H1 (cell line): ENCODE measurements around the gene KCNB1. TPM values are rescaled to one million over a fixed set of nuclear protein-coding genes. Genes with fewer than 3 reads are reported as not detected.

Experiments used
- ATF2 ChIP-seq: IDR thresholded peaks from 2 replicates; pipeline ENCODE4 v1.6.1; 2012; ENCODE audit warnings: low read length, inconsistent platforms
- CBX8 ChIP-seq: fragments of 300-800, 300-1000 bp; sonication (generic); IDR thresholded peaks from 2 replicates; pipeline ENCODE4 v1.7.1; 2016; ENCODE audit warnings: low read depth, low read length, borderline replicate concordance
- CHD2 ChIP-seq: IDR thresholded peaks from 2 replicates; pipeline ENCODE4 v1.6.1; 2012; ENCODE audit warnings: low read length, improper control_type of control experiment
- CTBP2 ChIP-seq: IDR thresholded peaks from 2 replicates; pipeline ENCODE4 v1.7.0; 2011; ENCODE audit warnings: borderline replicate concordance, mild to moderate bottlenecking, moderate library complexity, mixed read lengths, low read length; ENCODE audit not compliant: insufficient read depth, insufficient read length
- FOSL1 ChIP-seq: IDR thresholded peaks from 2 replicates; pipeline ENCODE4 v1.6.1; 2011; ENCODE audit warnings: mild to moderate bottlenecking, low read depth, low read length, moderate library complexity; ENCODE audit not compliant: insufficient read depth
- HDAC6 ChIP-seq: IDR thresholded peaks from one replicate; pipeline ENCODE4 v1.7.1; 2012; ENCODE audit warnings: low read depth, mild to moderate bottlenecking, inconsistent platforms, low read length, moderate library complexity
- POLR2A ChIP-seq, 2 experiments: IDR thresholded peaks; 1 replicate in 1 of 2; 2 replicates in 1 of 2; pipeline ENCODE4 v1.6.1; 2011; ENCODE audit warnings: low read depth in 2 of 2, low read length in 2 of 2, mild to moderate bottlenecking in 2 of 2; ENCODE audit errors: control extremely low read depth in 1 of 2
- POLR2AphosphoS5 ChIP-seq: IDR thresholded peaks from 2 replicates; pipeline ENCODE4 v1.6.1; 2011; ENCODE audit warnings: low read depth, low read length
- RNF2 ChIP-seq: fragments of 200-900, 300-1000 bp; sonication (generic); IDR thresholded peaks from 2 replicates; pipeline ENCODE4 v1.7.1; 2016; ENCODE audit warnings: borderline replicate concordance, low read depth, mild to moderate bottlenecking, antibody characterized with exemption, low read length; ENCODE audit not compliant: poor library complexity, severe bottlenecking; ENCODE audit errors: missing control alignments
- SP1 ChIP-seq: IDR thresholded peaks from 2 replicates; pipeline ENCODE4 v1.6.1; 2011; ENCODE audit warnings: low read depth, low read length
- SP4 ChIP-seq: IDR thresholded peaks from 2 replicates; pipeline ENCODE4 v1.6.1; 2012; ENCODE audit warnings: low read length, inconsistent platforms
- SUZ12 ChIP-seq: fragments of 200-600 bp; sonication (generic); IDR thresholded peaks from 2 replicates; pipeline ENCODE4 v1.6.1; 2012; ENCODE audit warnings: mild to moderate bottlenecking, inconsistent platforms, low read length, moderate library complexity, mixed read lengths
- TAF7 ChIP-seq: optimal IDR thresholded peaks from 2 replicates; pipeline ENCODE3; 2011; ENCODE audit warnings: low read depth, mild to moderate bottlenecking, inconsistent platforms, low read length, moderate library complexity, borderline replicate concordance
- TBP ChIP-seq: IDR thresholded peaks from 2 replicates; pipeline ENCODE4 v1.6.1; 2011; ENCODE audit warnings: low read depth, low read length, improper control_type of control experiment
- YY1 ChIP-seq: IDR thresholded peaks from 2 replicates; pipeline ENCODE4 v1.6.1; 2011; ENCODE audit warnings: low read depth, mild to moderate bottlenecking, low read length
- polyA plus RNA-seq, 7 experiments: library from polyadenylated mRNA; depleted of rRNA in 3 of 7; stranded (reverse) in 5 of 7; unstranded in 2 of 7; fragments of >200 nt in 5 of 7; fragments of 200-250 nt in 2 of 7; gene quantifications; 1 replicate in 5 of 7; 2 replicates in 1 of 7; 4 replicates in 1 of 7; pipeline versions ENCODE4 v1.2.1 to v1.2.3, GENCODE V29; 2011 to 2013; ENCODE audit warnings: missing spikeins in 2 of 7, mixed read lengths in 2 of 7
- total RNA-seq: library from RNA; stranded (reverse); fragmentation: NEBNext Ultra II Directional; extraction: Animal tissue kit (Norgen Biotek cat#: 25700); gene quantifications from 2 replicates; pipeline ENCODE4 v1.2.1, GENCODE V29; 2021
- TF ChIP-seq, protein P1 (sequence below), 3 experiments: IDR thresholded peaks; 1 replicate in 2 of 3; 2 replicates in 1 of 3; pipeline versions ENCODE4 v1.5.1 to v1.6.1; 2011; ENCODE audit warnings: low read length in 3 of 3, mild to moderate bottlenecking in 3 of 3, inconsistent platforms in 2 of 3, low read depth in 1 of 3, moderate library complexity in 1 of 3; ENCODE audit not compliant: insufficient read depth in 1 of 3; ENCODE audit errors: control extremely low read depth in 1 of 3

Gene KCNB1
- total and polyA plus RNA-seq, 2 of the 8 experiments (the other 6 are each of a cell fraction or from before 2014, with no cell fraction given): 0.58 to 0.67 TPM

DNA sequence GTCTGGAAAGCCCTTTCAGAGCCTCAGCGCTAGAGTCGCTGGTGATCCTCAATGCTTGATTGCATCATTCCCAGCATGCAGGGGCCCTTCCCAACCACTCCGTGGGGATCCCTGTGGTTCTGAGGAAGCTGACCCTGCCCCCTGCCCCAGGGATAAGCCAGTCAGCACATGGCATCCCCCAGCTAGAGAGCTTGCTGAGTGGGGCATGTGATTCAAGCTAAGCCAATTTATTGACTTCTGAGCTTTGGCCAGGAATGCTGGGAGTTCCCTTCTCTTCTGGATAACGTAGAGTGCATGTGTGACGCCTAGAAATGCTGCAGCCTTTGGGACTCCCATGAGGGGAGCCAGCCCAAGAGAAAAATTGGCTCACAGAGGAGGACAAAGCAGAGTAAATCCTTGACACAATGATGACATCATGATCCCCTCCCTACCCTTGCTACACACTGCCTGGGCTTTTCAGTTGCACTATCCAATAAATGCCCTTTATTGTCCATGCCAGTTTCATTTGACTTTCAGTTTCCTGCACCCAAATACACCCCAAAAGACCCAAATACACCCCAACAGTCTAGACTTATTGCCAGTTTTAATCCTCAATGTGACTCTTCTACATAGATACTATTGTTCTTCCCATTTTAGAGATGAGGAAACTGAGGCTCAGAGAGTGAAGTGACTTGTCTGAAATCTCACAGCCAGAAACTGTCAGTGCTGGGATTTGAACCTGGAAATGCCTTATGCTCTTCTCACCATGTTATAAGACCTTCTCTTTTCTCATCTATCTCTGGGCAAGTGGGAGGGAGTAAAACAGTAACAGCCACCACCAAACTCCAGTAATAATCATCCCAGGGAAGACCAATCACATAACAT lies 34.3 kb downstream of the KCNB1 start (continued):
- no peak for TF ChIP-seq ATF2
- TF ChIP-seq CTBP2: no peak
- no peak for TF ChIP-seq SP1
- TF ChIP-seq POLR2AphosphoS5: no peak
- no peak for TF ChIP-seq TBP
- no peak for TF ChIP-seq POLR2A (IDR thresholded peaks at IDR 0.05; ENCODE audit: control extremely low read depth in 1 of 2, low read depth in 2 of 2, low read length in 2 of 2)
- no peak for TF ChIP-seq SUZ12
- TF ChIP-seq FOSL1: no peak
- no peak for TF ChIP-seq CBX8
- TF ChIP-seq, protein P1, sequence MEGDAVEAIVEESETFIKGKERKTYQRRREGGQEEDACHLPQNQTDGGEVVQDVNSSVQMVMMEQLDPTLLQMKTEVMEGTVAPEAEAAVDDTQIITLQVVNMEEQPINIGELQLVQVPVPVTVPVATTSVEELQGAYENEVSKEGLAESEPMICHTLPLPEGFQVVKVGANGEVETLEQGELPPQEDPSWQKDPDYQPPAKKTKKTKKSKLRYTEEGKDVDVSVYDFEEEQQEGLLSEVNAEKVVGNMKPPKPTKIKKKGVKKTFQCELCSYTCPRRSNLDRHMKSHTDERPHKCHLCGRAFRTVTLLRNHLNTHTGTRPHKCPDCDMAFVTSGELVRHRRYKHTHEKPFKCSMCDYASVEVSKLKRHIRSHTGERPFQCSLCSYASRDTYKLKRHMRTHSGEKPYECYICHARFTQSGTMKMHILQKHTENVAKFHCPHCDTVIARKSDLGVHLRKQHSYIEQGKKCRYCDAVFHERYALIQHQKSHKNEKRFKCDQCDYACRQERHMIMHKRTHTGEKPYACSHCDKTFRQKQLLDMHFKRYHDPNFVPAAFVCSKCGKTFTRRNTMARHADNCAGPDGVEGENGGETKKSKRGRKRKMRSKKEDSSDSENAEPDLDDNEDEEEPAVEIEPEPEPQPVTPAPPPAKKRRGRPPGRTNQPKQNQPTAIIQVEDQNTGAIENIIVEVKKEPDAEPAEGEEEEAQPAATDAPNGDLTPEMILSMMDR (IDR thresholded peaks at IDR 0.05; ENCODE audit: control extremely low read depth in 1 of 3, insufficient read depth in 1 of 3, low read depth in 1 of 3, low read length in 3 of 3): no peak
- no peak for TF ChIP-seq TAF7
- TF ChIP-seq RNF2: no peak
- no peak for TF ChIP-seq HDAC6
- TF ChIP-seq SP4: no peak
- TF ChIP-seq YY1: no peak
- no peak for TF ChIP-seq CHD2
